ENCODE measurements around the gene NFIB. TPM values are rescaled to one million over a fixed set of nuclear protein-coding genes. Genes with fewer than 3 reads are reported as not detected.

Gene NFIB
- total RNA-seq, 4 donors from 2014 or later, result 61.0 to 68.3 (median 65.4) TPM

DNA sequence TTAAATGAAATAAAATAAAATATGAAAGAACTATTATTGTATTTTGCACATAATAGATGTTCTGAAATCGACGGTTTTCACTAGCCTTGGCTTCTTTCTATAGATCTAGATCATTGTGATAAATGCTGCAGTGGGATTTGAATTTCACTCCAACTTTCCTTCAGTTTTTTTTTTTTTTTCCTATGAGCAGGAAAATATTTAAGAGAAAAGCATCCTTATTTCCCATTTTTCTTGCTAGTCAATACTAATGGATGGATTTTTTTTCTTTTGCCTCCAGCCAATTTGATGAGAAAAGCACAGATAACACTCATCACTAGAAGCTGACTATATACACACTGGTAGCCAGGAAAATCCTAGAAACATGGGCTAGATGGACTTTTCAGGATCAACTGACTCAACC lies 249.0 kb downstream of the NFIB start:
- WGBS, 2 donors (ENCODE audit: low coverage in 1 of 2), result 81 to 100% methylated on average over 2 of the region's 2 CpGs

DNA sequence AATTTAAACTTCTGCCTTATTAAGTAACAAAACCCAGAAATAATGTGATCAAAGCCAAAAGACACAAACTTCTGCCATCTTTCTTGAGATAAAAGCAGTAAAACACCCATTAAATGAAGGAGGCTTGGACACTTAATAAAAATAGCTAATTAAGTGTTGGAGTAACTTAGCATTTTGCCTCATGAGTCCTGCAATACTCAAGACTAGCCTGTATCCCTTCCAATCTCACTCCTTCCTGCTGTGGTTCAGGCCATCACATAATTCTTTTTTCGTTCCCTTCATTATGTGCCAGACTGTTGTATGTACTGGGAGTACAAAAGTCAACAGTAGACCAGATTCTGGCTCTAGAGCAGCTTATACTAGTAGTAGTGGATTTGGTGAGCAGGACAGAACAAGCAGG lies 250.2 kb downstream of the NFIB start:
- TF ChIP-seq EP300 (IDR thresholded peaks at IDR 0.05) (no peak), POLR2AphosphoS5 (IDR thresholded peaks at IDR 0.05) (no peak), POLR2A (IDR thresholded peaks at IDR 0.05) (no peak)
- TF ChIP-seq, protein P1, sequence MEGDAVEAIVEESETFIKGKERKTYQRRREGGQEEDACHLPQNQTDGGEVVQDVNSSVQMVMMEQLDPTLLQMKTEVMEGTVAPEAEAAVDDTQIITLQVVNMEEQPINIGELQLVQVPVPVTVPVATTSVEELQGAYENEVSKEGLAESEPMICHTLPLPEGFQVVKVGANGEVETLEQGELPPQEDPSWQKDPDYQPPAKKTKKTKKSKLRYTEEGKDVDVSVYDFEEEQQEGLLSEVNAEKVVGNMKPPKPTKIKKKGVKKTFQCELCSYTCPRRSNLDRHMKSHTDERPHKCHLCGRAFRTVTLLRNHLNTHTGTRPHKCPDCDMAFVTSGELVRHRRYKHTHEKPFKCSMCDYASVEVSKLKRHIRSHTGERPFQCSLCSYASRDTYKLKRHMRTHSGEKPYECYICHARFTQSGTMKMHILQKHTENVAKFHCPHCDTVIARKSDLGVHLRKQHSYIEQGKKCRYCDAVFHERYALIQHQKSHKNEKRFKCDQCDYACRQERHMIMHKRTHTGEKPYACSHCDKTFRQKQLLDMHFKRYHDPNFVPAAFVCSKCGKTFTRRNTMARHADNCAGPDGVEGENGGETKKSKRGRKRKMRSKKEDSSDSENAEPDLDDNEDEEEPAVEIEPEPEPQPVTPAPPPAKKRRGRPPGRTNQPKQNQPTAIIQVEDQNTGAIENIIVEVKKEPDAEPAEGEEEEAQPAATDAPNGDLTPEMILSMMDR (IDR thresholded peaks at IDR 0.05), result no peak
- no peaks in the 10 kb centered on the region for H3K36me3 ChIP-seq
- H3K4me3 ChIP-seq, result no peak overlapping the region
- H3K27me3 ChIP-seq, result no peaks in the 10 kb centered on the region
- WGBS, 2 donors (ENCODE audit: low coverage in 1 of 2), result 73% methylated on average over 1 of the region's 1 CpG; no CpG with 5 or more reads in 1 of the 2 donors
- no peaks in the 10 kb centered on the region for H3K9me3 ChIP-seq
- no peaks in the 10 kb centered on the region for H3K4me1 ChIP-seq
- H3K27ac ChIP-seq, result no peak overlapping the region
- ATAC-seq, result no peak

More for the DNA sequence above, 249.0 kb downstream of the NFIB start:
- TF ChIP-seq EP300 (IDR thresholded peaks at IDR 0.05) (no peak), POLR2A (IDR thresholded peaks at IDR 0.05) (no peak), POLR2AphosphoS5 (IDR thresholded peaks at IDR 0.05) (no peak)
- TF ChIP-seq, protein P1 (IDR thresholded peaks at IDR 0.05), result no peak
- Histone ChIP-seq H3K36me3 (no peaks in the 10 kb centered on the region), H3K27me3 (no peaks in the 10 kb centered on the region), H3K4me3 (no peak overlapping the region), H3K27ac (no peak overlapping the region), H3K9me3 (no peaks in the 10 kb centered on the region), H3K4me1 (no peaks in the 10 kb centered on the region)
- no peak for ATAC-seq

DNA sequence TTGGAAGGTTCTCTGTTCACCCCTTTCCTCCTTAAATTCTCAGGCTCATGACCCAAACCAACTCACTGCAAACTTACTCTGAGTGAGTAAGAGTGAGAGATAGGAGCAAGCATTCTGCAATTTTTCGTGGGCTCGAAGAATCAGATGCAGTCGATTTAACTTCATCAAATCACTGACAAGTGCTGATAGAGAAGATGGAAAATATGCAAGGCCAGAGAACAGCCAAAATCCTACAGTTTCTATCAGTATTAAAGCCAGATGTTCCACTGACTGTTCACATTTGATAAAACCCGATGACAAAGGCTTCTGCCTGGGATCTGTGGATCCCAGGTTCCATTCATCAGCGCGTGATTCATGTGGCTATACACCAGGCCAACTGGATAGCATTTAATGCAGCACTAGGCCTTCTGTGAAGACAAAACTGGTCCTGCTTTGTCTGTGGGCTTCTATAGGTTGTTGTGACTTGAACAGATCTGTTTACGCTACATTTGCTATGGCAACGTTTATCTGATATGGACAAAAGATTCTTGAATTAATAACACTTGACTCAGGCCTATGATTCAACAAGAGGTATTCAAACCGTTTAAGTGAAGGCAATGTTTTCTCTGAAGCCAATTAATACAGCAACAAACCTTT lies 251.2 kb downstream of the NFIB start:
- no peaks in the 10 kb centered on the region for H3K4me1 ChIP-seq
- no peak for ATAC-seq
- no peak for TF ChIP-seq EP300 (IDR thresholded peaks at IDR 0.05)
- TF ChIP-seq POLR2AphosphoS5 (IDR thresholded peaks at IDR 0.05), result no peak
- TF ChIP-seq POLR2A (IDR thresholded peaks at IDR 0.05), result no peak
- TF ChIP-seq, protein P1 (IDR thresholded peaks at IDR 0.05), result no peak
- H3K36me3 ChIP-seq, result no peaks in the 10 kb centered on the region
- no peaks in the 10 kb centered on the region for H3K9me3 ChIP-seq
- 54 to 64% methylated on average over 4 to 9 of the region's 9 CpGs for WGBS, 2 donors (ENCODE audit: low coverage in 1 of 2)
- no peaks in the 10 kb centered on the region for H3K27me3 ChIP-seq
- H3K4me3 ChIP-seq, result no peak overlapping the region
- no peak overlapping the region for H3K27ac ChIP-seq

DNA sequence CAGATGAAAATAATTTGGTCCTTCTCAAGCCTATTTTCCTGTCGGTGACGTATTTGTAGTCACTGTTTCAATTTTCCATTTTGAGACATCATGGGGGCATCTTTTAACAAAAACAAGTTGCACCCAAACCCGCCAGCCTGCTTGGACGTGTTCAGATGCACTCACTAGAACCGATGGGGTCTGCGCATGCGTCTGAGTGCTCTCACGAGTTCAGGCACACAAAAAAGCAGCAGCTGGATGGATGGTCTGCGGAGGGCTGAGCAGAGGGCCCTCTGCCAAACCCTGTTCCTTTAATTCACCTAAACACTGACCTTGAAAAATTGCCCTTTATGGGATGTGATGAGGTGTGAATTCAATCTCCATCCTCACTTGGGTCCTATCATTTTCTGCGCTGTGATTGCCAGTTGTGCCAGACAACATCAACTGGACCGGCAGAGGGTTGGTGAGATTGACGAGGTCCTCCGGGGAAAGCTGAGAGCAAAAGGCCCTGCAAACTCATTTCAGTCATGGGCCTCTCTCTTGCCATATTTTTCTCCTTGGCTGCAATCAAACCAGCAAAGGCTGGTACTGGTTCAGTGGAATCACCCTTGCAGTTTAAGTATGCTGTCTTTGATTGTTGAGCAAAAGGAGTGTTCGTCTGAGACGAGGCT lies 251.9 kb downstream of the NFIB start:
- Histone ChIP-seq H3K36me3 (no peaks in the 10 kb centered on the region), H3K27ac (no peak overlapping the region), H3K4me1 (no peaks in the 10 kb centered on the region), H3K27me3 (no peaks in the 10 kb centered on the region), H3K4me3 (no peak overlapping the region), H3K9me3 (no peaks in the 10 kb centered on the region)
- no peak for ATAC-seq
- WGBS, 2 donors (ENCODE audit: low coverage in 1 of 2), result 87 to 92% methylated on average over 7 to 11 of the region's 15 CpGs
- TF ChIP-seq, protein P1 (IDR thresholded peaks at IDR 0.05), result no peak
- TF ChIP-seq EP300 (IDR thresholded peaks at IDR 0.05), result no peak
- TF ChIP-seq POLR2A (IDR thresholded peaks at IDR 0.05), result no peak
- no peak for TF ChIP-seq POLR2AphosphoS5 (IDR thresholded peaks at IDR 0.05)

DNA sequence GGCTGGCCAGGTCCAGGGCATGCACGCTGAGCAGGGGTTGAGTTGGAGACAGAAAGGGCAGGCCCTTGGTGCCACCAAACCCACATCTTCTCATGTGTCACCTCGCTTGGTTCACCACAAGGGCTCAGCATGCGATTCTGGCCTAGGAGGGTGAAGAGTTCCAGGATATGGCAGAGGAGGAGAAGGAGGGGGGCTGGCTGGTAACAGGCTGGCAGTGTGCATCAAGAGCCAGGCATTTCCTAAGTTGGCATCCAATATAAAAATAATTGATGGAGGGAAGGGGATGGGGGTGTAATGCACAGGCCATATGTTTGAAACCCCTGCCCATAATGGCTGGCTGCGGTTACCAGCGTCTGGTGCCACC lies 255.6 kb downstream of the NFIB start:
- Histone ChIP-seq H3K27me3 (no peaks in the 10 kb centered on the region), H3K4me1 (no peaks in the 10 kb centered on the region), H3K36me3 (no peaks in the 10 kb centered on the region), H3K4me3 (no peak overlapping the region), H3K27ac (no peak overlapping the region), H3K9me3 (no peaks in the 10 kb centered on the region)
- ATAC-seq, result no peak
- 70 to 96% methylated on average over 2 to 4 of the region's 5 CpGs for WGBS, 2 donors (ENCODE audit: low coverage in 1 of 2)
- TF ChIP-seq EP300 (IDR thresholded peaks at IDR 0.05), result no peak
- no peak for TF ChIP-seq POLR2A (IDR thresholded peaks at IDR 0.05)
- TF ChIP-seq, protein P1 (IDR thresholded peaks at IDR 0.05), result no peak
- TF ChIP-seq POLR2AphosphoS5 (IDR thresholded peaks at IDR 0.05), result no peak

Measured in gastroesophageal sphincter (tissue), 4 donors.